HG03025 (cell line): ENCODE measurements around the gene KCNMB1.

ENCODE experiments used
- ATAC-seq: cut with Tn5 transposase; IDR thresholded peaks from one replicate; pipeline ENCODE4 v1.9.1; 2021; ENCODE audit warnings: mild to moderate bottlenecking, moderate library complexity; ENCODE audit not compliant: unreplicated experiment, low FRiP score

The KCNMB1 gene

GRCh38 chr5:170416526-170416925 lies 27.4 kb upstream of the KCNMB1 start:
- ATAC-seq, result no peak

- no peak for ATAC-seq
These were observed 25.6 kb upstream of the KCNMB1 start for GRCh38 chr5:170414786-170415185.

GRCh38 chr5:170413897-170414296 lies 24.7 kb upstream of the KCNMB1 start:
- ATAC-seq, result no peak

GRCh38 chr5:170411100-170411499 lies 21.9 kb upstream of the KCNMB1 start:
- ATAC-seq, result no peak

- no peak for ATAC-seq
These were observed 21.2 kb upstream of the KCNMB1 start for GRCh38 chr5:170410401-170410800.

- no peak for ATAC-seq
These were observed 19.9 kb upstream of the KCNMB1 start for GRCh38 chr5:170408877-170409660.

- ATAC-seq, result no peak
These were observed 19.1 kb upstream of the KCNMB1 start for GRCh38 chr5:170408226-170408625.

GRCh38 chr5:170407062-170407461 lies 17.9 kb upstream of the KCNMB1 start:
- no peak for ATAC-seq

GRCh38 chr5:170405817-170406216 lies 16.6 kb upstream of the KCNMB1 start:
- no peak for ATAC-seq

GRCh38 chr5:170404398-170404797 lies 15.2 kb upstream of the KCNMB1 start:
- ATAC-seq, result no peak

GRCh38 chr5:170403675-170404074 lies 14.5 kb upstream of the KCNMB1 start:
- no peak for ATAC-seq

- ATAC-seq, result no peak
These were observed 13.3 kb upstream of the KCNMB1 start for GRCh38 chr5:170402508-170402907.

- ATAC-seq, result no peak
These were observed 7.9 kb upstream of the KCNMB1 start for GRCh38 chr5:170397059-170397458.

- ATAC-seq, result no peak
These were observed 4.8 kb upstream of the KCNMB1 start for GRCh38 chr5:170393958-170394357.

- ATAC-seq, result no peak
These were observed 4.1 kb upstream of the KCNMB1 start for GRCh38 chr5:170393235-170393634.

GRCh38 chr5:170390472-170390871 lies 1.3 kb upstream of the KCNMB1 start:
- ATAC-seq, result no peak

GRCh38 chr5:170389550-170389892 lies 354 bp upstream of the KCNMB1 start:
- no peak for ATAC-seq

- no peak for ATAC-seq
These were observed 1.2 kb downstream of the KCNMB1 start for GRCh38 chr5:170387775-170388639.

- no peak for ATAC-seq
These were observed 2.3 kb downstream of the KCNMB1 start for GRCh38 chr5:170386743-170387395.

- ATAC-seq, result no peak
These were observed 5.9 kb downstream of the KCNMB1 start for GRCh38 chr5:170383227-170383626.

- ATAC-seq, result no peak
These were observed 6.4 kb downstream of the KCNMB1 start for GRCh38 chr5:170382790-170383189.
